Endothelial cell of umbilical vein (primary cell): ENCODE measurements around the gene PTOV1. TPM values are rescaled to one million over a fixed set of nuclear protein-coding genes. Genes with fewer than 3 reads are reported as not detected.
A peak's percentile ranks its signal among the peaks of the same experiment; 100 is the strongest.

Experiments
- BruUV-seq: library from RNA; stranded (reverse); fragments of 400-500 nt; replicated peaks from 2 replicates; lab custom pipeline; 2021; lab: Mats Ljungman, UMichigan
- CTCF ChIA-PET: fragments of 300-600, 350-600 bp; sonication (Branson Sonifier 250); formaldehyde crosslinking; loops from one replicate; lab custom pipeline; 2021; ENCODE audit warnings: antibody characterized with exemption, inconsistent platforms; lab: Charles Lee
- POLR2A ChIA-PET: fragments of 300-600, 350-600 bp; sonication (Branson Sonifier 250); formaldehyde crosslinking; loops from one replicate; lab custom pipeline; 2021; ENCODE audit warnings: antibody characterized with exemption, inconsistent platforms; lab: Charles Lee
- DNase-seq: peaks from one replicate; pipeline ENCODE4 v3.0.0-alpha.2; 2011; ENCODE audit warnings: low read depth, low spot score
- FAIRE-seq: peaks from 2 replicates; lab custom pipeline; 2011; peaks lifted over from hg19 to GRCh38; lab: Jason Lieb, UNC
- H2AFZ ChIP-seq: 2 replicates; pipeline ENCODE4 v1.6.0; 2012; ENCODE audit warnings: low read depth, low read length, control low read depth, inconsistent platforms
- H3K27ac ChIP-seq: 2 replicates; pipeline ENCODE4 v1.5.1; 2011; ENCODE audit warnings: low read depth, mild to moderate bottlenecking, control low read depth, low read length, moderate library complexity; ENCODE audit not compliant: insufficient read depth
- H3K27me3 ChIP-seq, 2 experiments: 2 replicates each; pipeline versions ENCODE4 v1.6.0 to v1.6.1; 2011; ENCODE audit warnings: low read length in 2 of 2, mixed read lengths in 1 of 2; ENCODE audit not compliant: control insufficient read depth in 2 of 2, insufficient read depth in 2 of 2
- H3K36me3 ChIP-seq, 2 experiments: 2 replicates in 1 of 2; 3 replicates in 1 of 2; pipeline ENCODE4 v1.5.1; 2011; ENCODE audit warnings: low read length in 2 of 2, mild to moderate bottlenecking in 1 of 2, moderate library complexity in 1 of 2; ENCODE audit not compliant: control insufficient read depth in 2 of 2, insufficient read depth in 2 of 2; ENCODE audit errors: extremely low read depth in 1 of 2
- H3K4me1 ChIP-seq: 3 replicates; pipeline ENCODE4 v1.5.1; 2011; ENCODE audit warnings: mild to moderate bottlenecking, low read length; ENCODE audit not compliant: control insufficient read depth, insufficient read depth; ENCODE audit errors: extremely low read depth
- H3K4me2 ChIP-seq: 2 replicates; pipeline ENCODE4 v1.6.1; 2011; ENCODE audit warnings: low read length, control low read depth, mixed read lengths; ENCODE audit not compliant: insufficient read depth
- H3K4me3 ChIP-seq, 3 experiments: fragments of 200-600 bp in 1 of 3; sonication (generic), shearing (Covaris generic) in 1 of 3; replicated peaks in 1 of 3; 2 replicates each; pipeline ENCODE4 v1.5.1; 2011 to 2016; ENCODE audit warnings: control low read depth in 3 of 3, low read length in 3 of 3, mild to moderate bottlenecking in 2 of 3, inconsistent platforms in 1 of 3, low read depth in 1 of 3, moderate library complexity in 1 of 3; ENCODE audit not compliant: insufficient read depth in 1 of 3
- H3K79me2 ChIP-seq: 2 replicates; pipeline ENCODE4 v1.6.0; 2012; ENCODE audit warnings: low read length, inconsistent platforms; ENCODE audit not compliant: control insufficient read depth, insufficient read depth
- H3K9ac ChIP-seq: replicated peaks from 2 replicates; pipeline ENCODE3; 2011; ENCODE audit warnings: low read length, control low read depth; ENCODE audit not compliant: insufficient read depth; ENCODE audit errors: extremely low read depth
- H3K9me1 ChIP-seq: replicated peaks from 3 replicates; pipeline ENCODE4 v1.6.0; 2011; ENCODE audit warnings: mild to moderate bottlenecking, low read length; ENCODE audit not compliant: control insufficient read depth, insufficient read depth; ENCODE audit errors: extremely low read depth
- H3K9me3 ChIP-seq: replicated peaks from 2 replicates; pipeline ENCODE4 v1.5.1; 2012; ENCODE audit warnings: low read length, inconsistent platforms; ENCODE audit not compliant: control insufficient read depth, insufficient read depth
- H4K20me1 ChIP-seq: replicated peaks from 2 replicates; pipeline ENCODE3; 2011; ENCODE audit warnings: mild to moderate bottlenecking, low read length; ENCODE audit not compliant: control insufficient read depth, insufficient read depth; ENCODE audit errors: extremely low read depth
- CTCF ChIP-seq, 2 donors: IDR thresholded peaks; 1 replicate in 1 of 2; 2 replicates in 1 of 2; pipeline ENCODE4 v1.5.1; 2011; ENCODE audit warnings: low read length in 2 of 2, mild to moderate bottlenecking in 2 of 2, moderate library complexity in 2 of 2, control low read depth in 1 of 2, inconsistent platforms in 1 of 2, low read depth in 1 of 2; ENCODE audit not compliant: insufficient read depth in 1 of 2; ENCODE audit errors: extremely low read depth in 1 of 2
- GATA2 ChIP-seq: IDR thresholded peaks from 2 replicates; pipeline ENCODE4 v1.7.0; 2011; ENCODE audit warnings: low read depth, mild to moderate bottlenecking, moderate library complexity, mixed read lengths, low read length; ENCODE audit not compliant: insufficient read length, insufficient read depth
- MAX ChIP-seq: IDR thresholded peaks from 2 replicates; pipeline ENCODE4 v1.6.1; 2011; ENCODE audit not compliant: insufficient read depth, insufficient read length
- POLR2A ChIP-seq: IDR thresholded peaks from 2 replicates; pipeline ENCODE4 v1.6.1; 2012; ENCODE audit warnings: low read depth, mild to moderate bottlenecking, control low read depth, low read length
- POLR2AphosphoS5 ChIP-seq: IDR thresholded peaks from 2 replicates; pipeline ENCODE4 v1.6.1; 2012; ENCODE audit warnings: low read depth, mild to moderate bottlenecking, control low read depth, low read length, moderate library complexity; ENCODE audit not compliant: insufficient read depth
- dilution Hi-C: fragments of 300-500 bp; cut with MboI; formaldehyde crosslinking; loops from one replicate; pipeline ENCODE4 v1.15.0; 2019; ENCODE audit warnings: low sequenced_read_pairs; ENCODE audit not compliant: extremely low pct_ligation_motif_present
- intact Hi-C: fragments of 100-400 bp; cut with micrococcal nuclease; formaldehyde crosslinking; loops from one replicate; pipeline ENCODE4 v1.10.0; 2022
- polyA plus RNA-seq, 4 experiments: library from polyadenylated mRNA; depleted of rRNA in 3 of 4; stranded (reverse) in 3 of 4; unstranded in 1 of 4; fragments of >200 nt; gene quantifications; 2 replicates each; pipeline versions ENCODE4 v1.2.1 to v1.2.3, GENCODE V29; 2011 to 2012; ENCODE audit warnings: missing spikeins in 1 of 4
- total RNA-seq: library from RNA; stranded (reverse); gene quantifications from 2 replicates; pipeline ENCODE4 v1.2.3, GENCODE V29; 2021

PTOV1 gene
- total and polyA plus RNA-seq, 2 donors (not counting 3 experiments of a cell fraction or from before 2014, with no cell fraction given): 116 to 184 TPM

GRCh38 chr19:49889038-49889686 is 38.2 kb downstream of the PTOV1 start:
- H3K9ac ChIP-seq: no peak overlapping the region
- CTCF ChIA-PET: no interaction called here

More at GRCh38 chr19:49889038-49889686, 38.2 kb downstream of the PTOV1 start:
- peaks cover 6% of the 10 kb centered on the region in 2 experiments for H3K36me3 ChIP-seq
- H3K4me1 ChIP-seq: peaks cover 3% of the 10 kb centered on the region
- FAIRE-seq (peak; percentile 4), DNase-seq (no peak)
- H3K4me3 ChIP-seq: no peak overlapping the region
- no peaks in the 10 kb centered on the region for H3K9me1 ChIP-seq
- BruUV-seq: no TSS peak
- no peak overlapping the region for H3K4me2 ChIP-seq
- H3K9me3 ChIP-seq: no peaks in the 10 kb centered on the region
- dilution Hi-C loops: no loop called here
- intact Hi-C loops: no loop called here
- TF ChIP-seq MAX (no peak), GATA2 (no peak), POLR2AphosphoS5 (no peak), POLR2A (no peak), CTCF (IDR thresholded peaks at IDR 0.05; ENCODE audit: extremely low read depth in 1 of 2, insufficient read depth in 1 of 2, low read depth in 1 of 2, low read length in 2 of 2) (no peak)
- H2AFZ ChIP-seq: no peak overlapping the region
- POLR2A ChIA-PET: no interaction called here
- H3K27ac ChIP-seq: no peak overlapping the region
- no peaks in the 10 kb centered on the region for H3K27me3 ChIP-seq
- H4K20me1 ChIP-seq: no peaks in the 10 kb centered on the region
- H3K79me2 ChIP-seq: no peaks in the 10 kb centered on the region
